IMR-90 (cell line): Measurements from ENCODE around the gene KLHL7. TPM values are rescaled to one million over a fixed set of nuclear protein-coding genes. Genes with fewer than 3 reads are reported as not detected.

Source experiments
- ATAC-seq: fragments of 200-7000 bp; cut with Tn5 transposase; 2 replicates; pipeline ENCODE4 v1.9.1; 2020; ENCODE audit warnings: low read depth, mild to moderate bottlenecking, moderate library complexity
- BruUV-seq: library from RNA; stranded (reverse); fragments of 400-500 nt; replicated peaks from 2 replicates; lab custom pipeline; 2021; lab: Mats Ljungman, UMichigan
- CTCF ChIA-PET: fragments of 300-600 bp; formaldehyde crosslinking; extraction: SDS; loops from one replicate; lab custom pipeline; 2021; ENCODE audit warnings: antibody characterized with exemption; lab: Yijun Ruan, JAX
- POLR2A ChIA-PET: fragments of 300-600 bp; sonication (Branson Sonifier 250); formaldehyde crosslinking; loops from one replicate; lab custom pipeline; 2022; ENCODE audit warnings: antibody characterized with exemption; ENCODE audit not compliant: unreplicated experiment; lab: Charles Lee
- DNase-seq: peaks from one replicate; pipeline ENCODE4 v3.0.0; 2013
- H2AFZ ChIP-seq: replicated peaks from 2 replicates; pipeline ENCODE3; 2013; ENCODE audit warnings: low read length, mild to moderate bottlenecking; ENCODE audit not compliant: poor library complexity
- H2AK5ac ChIP-seq: 2 replicates; pipeline ENCODE4 v1.6.1; 2013; ENCODE audit warnings: low read depth, low read length, inconsistent platforms
- H2AK9ac ChIP-seq: replicated peaks from 2 replicates; pipeline ENCODE3; 2013; ENCODE audit warnings: mild to moderate bottlenecking, low read depth, low read length, moderate library complexity; ENCODE audit not compliant: poor library complexity
- H2BK120ac ChIP-seq: 2 replicates; pipeline ENCODE4 v1.6.1; 2013; ENCODE audit warnings: low read depth, low read length, inconsistent platforms
- H2BK15ac ChIP-seq: 3 replicates; pipeline ENCODE4 v1.6.1; 2013; ENCODE audit warnings: low read depth, low read length, inconsistent platforms
- H2BK20ac ChIP-seq: 2 replicates; pipeline ENCODE4 v1.6.1; 2013; ENCODE audit warnings: low read depth, mild to moderate bottlenecking, inconsistent platforms, low read length, moderate library complexity
- H2BK5ac ChIP-seq: 2 replicates; pipeline ENCODE4 v1.6.1; 2013; ENCODE audit warnings: mild to moderate bottlenecking, low read depth, low read length, inconsistent platforms; ENCODE audit not compliant: poor library complexity, severe bottlenecking
- H3K14ac ChIP-seq: replicated peaks from 2 replicates; pipeline ENCODE4 v1.6.1; 2013; ENCODE audit warnings: low read depth, low read length, inconsistent platforms
- H3K18ac ChIP-seq: 2 replicates; pipeline ENCODE4 v1.6.1; 2013; ENCODE audit warnings: low read depth, low read length, control low read depth
- H3K23ac ChIP-seq: 2 replicates; pipeline ENCODE4 v1.6.1; 2013; ENCODE audit warnings: low read depth, low read length, inconsistent platforms
- H3K27ac ChIP-seq: 2 replicates; pipeline ENCODE4 v1.5.1; 2013; ENCODE audit warnings: mild to moderate bottlenecking, control low read depth, low read length; ENCODE audit not compliant: insufficient read depth
- H3K27me3 ChIP-seq: 2 replicates; pipeline ENCODE4 v1.6.1; 2013; ENCODE audit warnings: low read length; ENCODE audit not compliant: control insufficient read depth, insufficient read depth
- H3K36me3 ChIP-seq: 2 replicates; pipeline ENCODE4 v1.6.1; 2013; ENCODE audit warnings: low read length, mixed read lengths; ENCODE audit not compliant: control insufficient read depth, insufficient read depth
- H3K4ac ChIP-seq: 2 replicates; pipeline ENCODE4 v1.6.1; 2013; ENCODE audit warnings: low read depth, low read length, inconsistent platforms
- H3K4me1 ChIP-seq: 2 replicates; pipeline ENCODE4 v1.6.1; 2013; ENCODE audit warnings: low read length, mixed read lengths; ENCODE audit not compliant: control insufficient read depth, insufficient read depth
- H3K4me2 ChIP-seq: 2 replicates; pipeline ENCODE4 v1.6.1; 2013; ENCODE audit warnings: low read depth, mild to moderate bottlenecking, control low read depth, low read length, moderate library complexity
- H3K4me3 ChIP-seq: 2 replicates; pipeline ENCODE4 v1.5.1; 2013; ENCODE audit warnings: low read depth, mild to moderate bottlenecking, control low read depth, low read length, moderate library complexity; ENCODE audit not compliant: insufficient read depth
- H3K56ac ChIP-seq: 2 replicates; pipeline ENCODE4 v1.6.1; 2013; ENCODE audit warnings: low read length, inconsistent platforms; ENCODE audit not compliant: insufficient read depth; ENCODE audit errors: extremely low read depth
- H3K79me1 ChIP-seq, 2 experiments: 2 replicates each; pipeline ENCODE4 v1.6.1; 2013; ENCODE audit warnings: low read length in 2 of 2, inconsistent platforms in 1 of 2, low read depth in 1 of 2
- H3K9ac ChIP-seq: 2 replicates; pipeline ENCODE4 v1.6.1; 2013; ENCODE audit warnings: low read depth, low read length, control low read depth
- H3K9me1 ChIP-seq: 2 replicates; pipeline ENCODE4 v1.6.1; 2013; ENCODE audit warnings: low read length, inconsistent platforms; ENCODE audit not compliant: insufficient read depth
- H3K9me3 ChIP-seq: 2 replicates; pipeline ENCODE4 v1.6.1; 2013; ENCODE audit warnings: low read length; ENCODE audit not compliant: control insufficient read depth, insufficient read depth
- H4K20me1 ChIP-seq: 2 replicates; pipeline ENCODE4 v1.6.1; 2013; ENCODE audit warnings: low read length, inconsistent platforms; ENCODE audit not compliant: insufficient read depth
- H4K5ac ChIP-seq: 2 replicates; pipeline ENCODE4 v1.6.1; 2013; ENCODE audit warnings: mild to moderate bottlenecking, low read depth, low read length, control low read depth
- H4K8ac ChIP-seq, 2 experiments: 2 replicates each; pipeline ENCODE4 v1.6.1; 2013; ENCODE audit warnings: low read depth in 2 of 2, low read length in 2 of 2, control low read depth in 1 of 2, inconsistent platforms in 1 of 2
- H4K91ac ChIP-seq: 2 replicates; pipeline ENCODE4 v1.6.1; 2013; ENCODE audit warnings: low read depth, low read length, inconsistent platforms; ENCODE audit not compliant: insufficient read depth
- BHLHE40 ChIP-seq: fragments of 150-350 bp; IDR thresholded peaks from 2 replicates; pipeline ENCODE4 v1.6.1; 2016; ENCODE audit warnings: mild to moderate bottlenecking, low read depth, low read length
- CEBPB ChIP-seq: IDR thresholded peaks from 2 replicates; pipeline ENCODE4 v1.6.1; 2012; ENCODE audit warnings: low read depth, low read length, improper control_type of control experiment
- CHD1 ChIP-seq: IDR thresholded peaks from 2 replicates; pipeline ENCODE4 v1.6.1; 2012; ENCODE audit warnings: low read depth, low read length, improper control_type of control experiment
- CTCF ChIP-seq: conservative IDR thresholded peaks from 2 replicates; pipeline ENCODE4 v1.5.1; 2012; ENCODE audit warnings: mild to moderate bottlenecking, low read depth, low read length, improper control_type of control experiment
- ELK1 ChIP-seq: fragments of 150-350 bp; IDR thresholded peaks from 2 replicates; pipeline ENCODE4 v1.6.1; 2016; ENCODE audit warnings: low read depth, mild to moderate bottlenecking, low read length, moderate library complexity, borderline replicate concordance
- FOS ChIP-seq: fragments of 150-350 bp; IDR thresholded peaks from 2 replicates; pipeline ENCODE4 v1.6.1; 2016; ENCODE audit warnings: low read depth, low read length
- MAZ ChIP-seq: IDR thresholded peaks from 2 replicates; pipeline ENCODE4 v1.6.1; 2012; ENCODE audit warnings: low read depth, mild to moderate bottlenecking, low read length, improper control_type of control experiment, moderate library complexity, borderline replicate concordance
- POLR2A ChIP-seq: IDR thresholded peaks from 2 replicates; pipeline ENCODE4 v1.6.1; 2012; ENCODE audit warnings: mild to moderate bottlenecking, low read depth, low read length
- RCOR1 ChIP-seq: IDR thresholded peaks from 2 replicates; pipeline ENCODE4 v1.6.1; 2012; ENCODE audit warnings: mild to moderate bottlenecking, low read length, improper control_type of control experiment; ENCODE audit not compliant: insufficient replicate concordance
- WGBS, 2 experiments: methylation state at CpG; one replicate each; pipeline versions ENCODE4 v1.1.5 to v1.1.7; 2013; ENCODE audit warnings: missing lambda C conversion rate in 2 of 2; ENCODE audit not compliant: insufficient read length in 1 of 2; ENCODE audit errors: extremely low coverage in 2 of 2; 5-methylcytosine and 5-hydroxymethylcytosine counted together
- dilution Hi-C: fragments of 300-500 bp; cut with HindIII; formaldehyde crosslinking; loops from one replicate; pipeline ENCODE4 v1.14.3; 2018; ENCODE audit warnings: low sequenced_read_pairs; ENCODE audit not compliant: unreplicated experiment
- in situ Hi-C: fragments of 300-500 bp; cut with MboI; formaldehyde crosslinking; loops from 3 replicates; pipeline ENCODE4 v1.14.3; 2019; ENCODE audit warnings: low sequenced_read_pairs, inconsistent platforms, mixed read lengths
- intact Hi-C: fragments of 100-400 bp; cut with micrococcal nuclease; formaldehyde crosslinking; loops from 2 replicates; pipeline ENCODE4 v1.10.0; 2022
- polyA plus RNA-seq, 3 experiments: library from polyadenylated mRNA; depleted of rRNA; stranded (reverse); fragments of >200 nt; gene quantifications; 2 replicates each; pipeline ENCODE4 v1.2.3, GENCODE V29; 2012; ENCODE audit warnings: low replicate concordance in 1 of 3
- total RNA-seq: library from RNA; depleted of rRNA; stranded (reverse); fragments of >200 nt; gene quantifications from 2 replicates; pipeline ENCODE4 v1.2.3, GENCODE V29; 2012

Gene KLHL7
- total and polyA plus RNA-seq, 2 of the 4 experiments (the other 2 are of a cell fraction): 24.6 to 29.2 TPM

- Histone ChIP-seq H3K4me1 (peaks cover 5% of the 10 kb centered on the region), H3K4ac (no peak overlapping the region), H3K4me3 (no peak overlapping the region), H2AK5ac (no peak overlapping the region), H3K56ac (no peak overlapping the region), H3K36me3 (no peaks in the 10 kb centered on the region), H2BK5ac (no peak overlapping the region), H4K8ac (no peak overlapping the region), H4K5ac (no peak overlapping the region), H3K9me3 (no peaks in the 10 kb centered on the region), H3K9me1 (peaks cover 2% of the 10 kb centered on the region; the same call in 1 of the 2 replicates), H3K27me3 (no peaks in the 10 kb centered on the region), H3K27ac (no peak overlapping the region), H2AFZ (no peak overlapping the region), H3K14ac (no peak overlapping the region), H2BK20ac (no peak overlapping the region), H3K18ac (no peak overlapping the region), H3K23ac (no peak overlapping the region), H2BK15ac (no peak overlapping the region), H3K9ac (no peak overlapping the region), H2AK9ac (no peak overlapping the region), H3K4me2 (no peak overlapping the region), H2BK120ac (no peak overlapping the region), H3K79me1 (no peaks in the 10 kb centered on the region), H4K20me1 (no peaks in the 10 kb centered on the region), H4K91ac (no peak overlapping the region)
- dilution Hi-C loops (loop anchor here (25.0 kb wide), 1 partner anchor 511 kb away; no protein-coding TSS in a partner anchor), in situ Hi-C loops (loop anchor here (25.0 kb wide), 1 partner anchor 961 kb away; no protein-coding TSS in a partner anchor), intact Hi-C loops (loop anchor here (5.0 kb wide), 1 partner anchor 346 kb away; the partner anchor contains the start of gene IL6)
- no peak for TF ChIP-seq FOS
- no peak for TF ChIP-seq BHLHE40
- TF ChIP-seq CEBPB: no peak
- no peak for TF ChIP-seq RCOR1
- TF ChIP-seq POLR2A: no peak
- TF ChIP-seq CTCF: no peak
- no peak for TF ChIP-seq ELK1
- TF ChIP-seq CHD1: no peak
- no peak for TF ChIP-seq MAZ
- DNase-seq: no peak
- BruUV-seq: no TSS peak
- WGBS, 2 experiments: no CpG with 5 or more reads among the region's 2 CpGs
- ChIA-PET POLR2A (no interaction called here), CTCF (interaction anchor here (1.0 kb wide), 1 partner anchor 13 kb away, joined by 3 read pairs; no protein-coding TSS in a partner anchor)
- ATAC-seq: no peak
Observed at GRCh38 chr7:23072922-23073321, 32.7 kb upstream of the KLHL7 start.
